Activated T-helper 17 cell treated with anti-CD3 and anti-CD28 coated beads, Interleukin-2, amount 50 U/mL, for 72 hours (primary cell): ENCODE data around the gene ELAC2. TPM values are rescaled to one million over a fixed set of nuclear protein-coding genes. Genes with fewer than 3 reads are reported as not detected.

ENCODE experiments used
- ATAC-seq: fragments of 150-1000 bp; cut with Tn5 transposase; replicated peaks from 2 replicates; pipeline ENCODE4 v1.10.0; 2021; ENCODE audit warnings: mild to moderate bottlenecking, moderate library complexity
- H3K27ac Mint-ChIP-seq: one replicate; pipeline ENCODE4 v1.8.0; 2022; ENCODE audit warnings: mixed read lengths
- H3K27me3 Mint-ChIP-seq: one replicate; pipeline ENCODE4 v1.8.0; 2022; ENCODE audit warnings: mixed read lengths
- H3K36me3 Mint-ChIP-seq: one replicate; pipeline ENCODE4 v1.8.0; 2022; ENCODE audit warnings: low read depth, mild to moderate bottlenecking, mixed read lengths
- H3K4me1 Mint-ChIP-seq: one replicate; pipeline ENCODE4 v1.8.0; 2022; ENCODE audit warnings: mixed read lengths
- H3K4me3 Mint-ChIP-seq: one replicate; pipeline ENCODE4 v1.8.0; 2022; ENCODE audit warnings: mild to moderate bottlenecking, mixed read lengths
- H3K9me3 Mint-ChIP-seq: one replicate; pipeline ENCODE4 v1.8.0; 2022; ENCODE audit warnings: mixed read lengths
- total RNA-seq, 2 donors: library from RNA; stranded (reverse); gene quantifications; one replicate each; pipeline ENCODE4 v1.2.3, GENCODE V29; 2022

Gene ELAC2
- total RNA-seq = 10 to 100 TPM; 49.3 to 90.8 TPM

- Mint-ChIP-seq H3K36me3 (peaks cover 42% of the 10 kb centered on the region), H3K9me3 (no peaks in the 10 kb centered on the region), H3K4me3 (peak within 1 kb of the TSS; percentile 97), H3K27me3 (no peaks in the 10 kb centered on the region), H3K27ac (peak within 1 kb of the TSS; percentile 98), H3K4me1 (peaks cover 15% of the 10 kb centered on the region)
- ATAC-seq = peak; percentile 96
Observed at GRCh38 chr17:13017655-13018459, at the start of gene ELAC2. Gene ELAC2, minus strand, starts transcription at chr17:13018027. Its CDS starts 80 bp downstream, at chr17:13017947.

- ATAC-seq = no peak
- H3K4me3 Mint-ChIP-seq = no peak overlapping the region
- H3K36me3 Mint-ChIP-seq = no peaks in the 10 kb centered on the region
- peaks cover 19% of the 10 kb centered on the region for H3K27me3 Mint-ChIP-seq
- H3K27ac Mint-ChIP-seq = no peak overlapping the region
- H3K4me1 Mint-ChIP-seq = no peaks in the 10 kb centered on the region
- no peaks in the 10 kb centered on the region for H3K9me3 Mint-ChIP-seq
Observed at GRCh38 chr17:13065032-13065431, 47.2 kb upstream of the ELAC2 start.

- no peak overlapping the region for H3K27ac Mint-ChIP-seq
- H3K4me3 Mint-ChIP-seq = no peak overlapping the region
- no peak for ATAC-seq
- H3K27me3 Mint-ChIP-seq = peaks cover 13% of the 10 kb centered on the region
- H3K9me3 Mint-ChIP-seq = no peaks in the 10 kb centered on the region
- H3K36me3 Mint-ChIP-seq = no peaks in the 10 kb centered on the region
- no peaks in the 10 kb centered on the region for H3K4me1 Mint-ChIP-seq
Observed at GRCh38 chr17:13055131-13055530, 37.3 kb upstream of the ELAC2 start.

GRCh38 chr17:13054666-13055065, 36.8 kb upstream of the ELAC2 start:
- no peak overlapping the region for H3K27ac Mint-ChIP-seq
- H3K27me3 Mint-ChIP-seq = peaks cover 13% of the 10 kb centered on the region
- H3K36me3 Mint-ChIP-seq = no peaks in the 10 kb centered on the region
- H3K4me1 Mint-ChIP-seq = no peaks in the 10 kb centered on the region
- no peak overlapping the region for H3K4me3 Mint-ChIP-seq
- H3K9me3 Mint-ChIP-seq = no peaks in the 10 kb centered on the region
- no peak for ATAC-seq

GRCh38 chr17:13051915-13052314, 34.1 kb upstream of the ELAC2 start:
- Mint-ChIP-seq H3K36me3 (no peaks in the 10 kb centered on the region), H3K9me3 (no peaks in the 10 kb centered on the region), H3K4me3 (no peak overlapping the region), H3K27ac (no peak overlapping the region), H3K27me3 (peaks cover 18% of the 10 kb centered on the region), H3K4me1 (no peaks in the 10 kb centered on the region)
- ATAC-seq = no peak

- ATAC-seq = no peak
- no peaks in the 10 kb centered on the region for H3K36me3 Mint-ChIP-seq
- H3K4me1 Mint-ChIP-seq = no peaks in the 10 kb centered on the region
- H3K9me3 Mint-ChIP-seq = no peaks in the 10 kb centered on the region
- H3K27me3 Mint-ChIP-seq = peaks cover 17% of the 10 kb centered on the region
- no peak overlapping the region for H3K27ac Mint-ChIP-seq
- H3K4me3 Mint-ChIP-seq = no peak overlapping the region
Observed at GRCh38 chr17:13047011-13047606, 29.3 kb upstream of the ELAC2 start.

GRCh38 chr17:13046361-13046760, 28.5 kb upstream of the ELAC2 start:
- H3K27me3 Mint-ChIP-seq = peaks cover 19% of the 10 kb centered on the region
- no peaks in the 10 kb centered on the region for H3K9me3 Mint-ChIP-seq
- H3K36me3 Mint-ChIP-seq = no peaks in the 10 kb centered on the region
- H3K4me3 Mint-ChIP-seq = no peak overlapping the region
- H3K27ac Mint-ChIP-seq = no peak overlapping the region
- H3K4me1 Mint-ChIP-seq = no peaks in the 10 kb centered on the region
- ATAC-seq = no peak

GRCh38 chr17:13044572-13045065, 26.8 kb upstream of the ELAC2 start:
- Mint-ChIP-seq H3K27ac (no peak overlapping the region), H3K27me3 (peaks cover 24% of the 10 kb centered on the region), H3K4me1 (no peaks in the 10 kb centered on the region), H3K9me3 (no peaks in the 10 kb centered on the region), H3K36me3 (no peaks in the 10 kb centered on the region), H3K4me3 (no peak overlapping the region)
- ATAC-seq = no peak

- Mint-ChIP-seq H3K4me3 (no peak overlapping the region), H3K27me3 (peaks cover 12% of the 10 kb centered on the region), H3K9me3 (peaks cover 16% of the 10 kb centered on the region), H3K4me1 (no peaks in the 10 kb centered on the region), H3K27ac (no peak overlapping the region), H3K36me3 (no peaks in the 10 kb centered on the region)
- no peak for ATAC-seq
Observed at GRCh38 chr17:13038931-13039665, 21.3 kb upstream of the ELAC2 start.

GRCh38 chr17:13036751-13037150, 18.9 kb upstream of the ELAC2 start:
- Mint-ChIP-seq H3K4me1 (no peaks in the 10 kb centered on the region), H3K27ac (no peak overlapping the region), H3K4me3 (no peak overlapping the region), H3K27me3 (peaks cover 8% of the 10 kb centered on the region), H3K9me3 (peaks cover 16% of the 10 kb centered on the region), H3K36me3 (no peaks in the 10 kb centered on the region)
- ATAC-seq = no peak

- Mint-ChIP-seq H3K27ac (no peak overlapping the region), H3K27me3 (no peaks in the 10 kb centered on the region), H3K36me3 (no peaks in the 10 kb centered on the region), H3K4me1 (peaks cover 2% of the 10 kb centered on the region), H3K4me3 (no peak overlapping the region), H3K9me3 (peaks cover 16% of the 10 kb centered on the region)
- no peak for ATAC-seq
Observed at GRCh38 chr17:13035420-13035819, 17.6 kb upstream of the ELAC2 start.

- Mint-ChIP-seq H3K4me1 (peaks cover 5% of the 10 kb centered on the region), H3K4me3 (no peak overlapping the region), H3K27me3 (peaks cover 4% of the 10 kb centered on the region), H3K9me3 (peaks cover 14% of the 10 kb centered on the region), H3K36me3 (no peaks in the 10 kb centered on the region), H3K27ac (peak overlapping the region; percentile 43)
- ATAC-seq = peak; percentile 65
Observed at GRCh38 chr17:13031718-13032350, 14.0 kb upstream of the ELAC2 start.

- ATAC-seq = no peak
- Mint-ChIP-seq H3K27me3 (peaks cover 10% of the 10 kb centered on the region), H3K36me3 (no peaks in the 10 kb centered on the region), H3K4me1 (peaks cover 5% of the 10 kb centered on the region), H3K9me3 (peaks cover 4% of the 10 kb centered on the region), H3K27ac (no peak overlapping the region), H3K4me3 (no peak overlapping the region)
Observed at GRCh38 chr17:13030459-13031300, 12.9 kb upstream of the ELAC2 start.
